Breast epithelium (tissue), 3 donors: ENCODE measurements around the gene GHRH.

Source experiments
- CTCF ChIP-seq, 3 donors: fragments of 450-650 bp; IDR thresholded peaks; one replicate each; pipeline ENCODE4 v1.5.1; 2016 to 2017; ENCODE audit warnings: antibody characterized with exemption in 3 of 3, mild to moderate bottlenecking in 3 of 3, moderate library complexity in 3 of 3
- POLR2A ChIP-seq: fragments of 450-650 bp; IDR thresholded peaks from one replicate; pipeline ENCODE4 v1.6.1; 2016; ENCODE audit warnings: antibody characterized with exemption, mild to moderate bottlenecking, moderate library complexity

GRCh38 chr20:37254114-37254878, 7.3 kb downstream of the GHRH start:
- TF ChIP-seq POLR2A (no peak), CTCF (IDR thresholded peaks at IDR 0.05) (no peak)
